Measurements from ENCODE around the gene FARSB.

Gene FARSB

DNA sequence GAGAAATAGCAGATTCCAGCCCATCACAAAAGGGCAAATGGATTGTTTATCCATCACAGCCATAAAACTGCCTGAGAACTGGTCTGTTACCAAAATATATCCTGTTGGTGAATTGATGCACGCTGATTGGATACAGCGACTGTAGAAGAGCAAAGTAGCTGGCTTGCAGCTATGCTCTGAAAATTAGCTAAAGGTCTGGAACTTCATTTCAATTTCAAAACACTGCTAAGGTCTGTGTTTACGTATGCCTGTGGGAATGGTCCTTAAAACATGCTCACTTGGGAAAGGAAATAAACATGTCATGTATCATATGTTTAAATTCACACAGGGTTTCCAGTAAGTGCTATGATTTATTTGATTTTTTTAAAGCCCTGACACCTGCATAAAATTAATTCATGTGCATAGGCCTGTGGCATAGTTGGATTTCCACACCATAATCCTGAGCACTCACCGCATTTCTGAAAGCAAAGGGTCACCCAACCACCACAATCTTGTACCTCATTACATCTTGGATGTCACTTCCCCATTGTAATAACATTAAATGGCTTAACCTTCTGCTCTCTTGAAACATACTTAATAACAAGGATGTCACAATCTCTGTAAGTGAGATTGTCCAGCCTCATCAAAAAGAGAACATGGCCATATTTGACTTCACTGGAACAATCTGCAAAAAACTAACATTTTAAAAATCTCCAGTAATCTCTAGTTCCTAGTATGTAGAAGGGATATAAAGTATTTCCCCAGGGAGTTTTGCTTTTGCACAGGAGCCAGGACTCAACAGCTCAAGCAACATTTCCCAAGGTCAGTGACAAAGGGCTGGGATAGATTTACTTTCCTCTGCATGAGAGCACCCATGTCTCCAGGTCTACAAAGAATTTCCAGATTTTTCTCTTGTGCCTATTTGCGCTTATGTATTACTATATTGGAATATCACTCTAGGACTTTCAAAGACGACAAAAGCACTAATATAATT is 109.8 kb downstream of the FARSB start:
- no peak for DNase-seq

DNA sequence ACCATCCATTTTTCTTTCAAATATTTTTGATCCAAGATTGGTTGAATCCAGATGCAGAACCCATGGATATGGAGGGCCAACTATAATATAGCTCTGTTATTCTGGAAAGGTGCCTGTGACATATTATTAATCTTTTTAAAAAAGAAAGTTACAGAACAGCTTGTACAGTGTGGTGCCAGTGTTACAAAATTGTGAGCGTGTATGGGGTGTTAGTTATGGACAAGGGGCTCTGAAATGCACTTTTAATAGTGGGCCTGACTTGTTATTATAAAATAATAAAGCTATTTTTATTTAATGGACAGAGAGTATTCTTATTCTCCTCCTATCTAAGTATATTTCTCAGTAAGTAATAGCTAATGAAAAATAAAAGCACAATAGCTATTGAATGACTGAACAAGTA is 111.2 kb downstream of the FARSB start:
- DNase-seq, result no peak

DNA sequence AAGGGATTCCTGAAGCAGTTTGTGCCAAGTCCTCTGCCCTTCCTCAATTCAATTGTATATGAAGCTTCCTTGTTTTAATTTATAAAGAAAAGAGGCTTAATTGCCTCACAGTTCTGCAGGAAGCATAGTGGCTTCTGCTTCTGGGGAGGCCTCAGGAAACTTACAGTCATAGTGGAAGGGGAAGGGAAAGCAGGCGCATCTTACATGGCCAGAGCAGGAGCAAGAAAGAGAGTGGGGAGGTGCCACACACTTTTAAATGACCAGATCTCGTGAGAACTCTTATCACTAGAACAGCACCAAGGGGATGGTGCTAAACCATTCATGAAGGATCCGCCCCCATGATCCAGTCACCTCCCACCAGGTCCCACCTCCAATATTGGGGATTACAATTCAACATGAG is 117.4 kb downstream of the FARSB start:
- DNase-seq, result no peak

DNA sequence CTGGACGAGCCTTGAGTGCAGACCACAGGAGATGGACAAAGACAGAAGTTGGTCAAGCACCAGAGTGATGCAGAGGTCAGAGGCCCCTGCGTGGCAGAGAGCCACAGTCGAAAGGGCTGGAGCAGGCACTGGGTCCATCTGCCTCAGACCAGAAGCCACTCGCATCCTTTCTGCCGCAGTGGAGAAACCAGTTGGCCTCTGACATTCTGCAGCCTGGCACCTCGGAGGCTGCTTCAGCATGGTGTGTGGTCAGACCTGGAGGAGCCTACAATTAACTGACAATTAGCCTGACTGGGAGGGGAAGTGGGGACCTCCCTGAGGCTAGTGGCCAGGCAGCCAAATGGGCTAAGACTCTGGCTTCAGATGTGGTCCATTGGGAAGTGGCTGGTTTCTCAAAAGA is 120.4 kb downstream of the FARSB start:
- DNase-seq, result no peak

DNA sequence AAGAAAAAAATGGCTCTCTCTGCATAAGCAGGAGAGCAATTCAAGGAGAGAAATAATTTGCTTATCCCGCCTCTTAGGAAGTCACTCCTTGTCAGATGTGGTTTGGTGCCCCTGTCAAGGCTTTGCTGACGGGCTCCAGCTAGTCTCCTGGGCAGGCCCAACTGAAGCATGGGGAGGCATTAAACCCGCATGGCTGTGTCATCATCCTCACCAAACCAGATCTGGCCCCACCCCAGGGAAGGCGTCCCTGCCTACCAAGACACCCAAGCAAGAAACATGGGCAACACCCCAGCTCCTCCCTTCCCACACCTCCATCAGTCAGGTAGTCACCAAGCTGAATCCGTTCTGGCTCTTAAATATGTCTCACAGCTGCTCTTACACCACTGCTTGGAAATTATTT is 123.6 kb downstream of the FARSB start:
- no peak for DNase-seq

DNA sequence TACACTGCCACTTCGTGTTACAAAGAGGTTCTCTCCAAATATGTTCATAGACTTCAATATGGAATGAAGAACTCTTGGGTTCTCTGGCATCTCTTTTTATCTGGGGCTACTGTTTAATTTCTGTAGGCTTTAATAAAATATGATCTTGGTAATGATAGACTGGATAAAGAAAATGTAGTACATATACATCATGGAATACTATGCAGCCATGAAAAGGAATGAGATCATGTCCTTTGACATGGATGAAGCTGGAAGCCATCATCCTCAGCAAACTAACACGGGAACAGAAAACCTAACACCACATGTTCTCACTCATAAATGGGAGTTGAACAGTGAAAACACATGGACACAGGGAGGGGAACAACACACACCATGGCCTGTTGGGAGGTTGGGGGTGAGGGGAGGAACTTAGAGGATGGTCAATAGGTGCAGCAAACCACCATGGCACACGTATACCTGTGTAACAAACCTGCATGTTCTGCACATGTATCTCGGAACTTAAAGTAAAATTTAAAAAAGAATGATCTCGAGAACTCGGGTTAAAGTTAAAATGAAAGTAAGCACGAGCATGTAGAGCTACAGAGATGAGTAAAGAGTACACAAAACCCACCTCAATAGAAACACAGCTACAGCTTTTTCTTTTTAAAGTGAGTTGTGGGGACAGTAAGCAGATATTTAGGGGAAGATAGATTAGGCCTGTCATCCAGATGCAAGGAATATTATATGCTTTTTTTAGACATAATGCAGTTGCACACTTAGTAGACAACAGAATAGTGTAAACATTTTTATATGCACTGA is 129.2 kb downstream of the FARSB start:
- DNase-seq, result no peak

DNA sequence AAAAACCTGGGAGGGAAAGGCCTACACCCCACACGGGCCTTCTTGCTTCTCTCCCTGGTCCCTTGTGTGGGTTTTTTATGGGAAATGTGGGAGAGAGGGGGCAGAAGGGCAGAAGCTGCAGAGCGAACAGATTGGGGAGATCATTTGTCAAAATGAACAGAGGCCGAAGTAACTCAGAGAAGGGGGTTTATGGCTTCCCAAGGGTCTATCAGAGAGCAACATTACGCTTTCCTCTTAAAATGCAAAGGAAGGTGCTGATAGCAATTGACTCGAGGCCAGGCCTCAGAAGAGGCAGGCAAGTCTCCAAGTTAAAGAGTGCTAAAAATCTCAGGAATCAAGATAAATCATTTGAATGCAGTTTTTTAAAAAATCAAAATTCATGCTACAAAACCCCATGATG is 130.1 kb downstream of the FARSB start:
- no peak for DNase-seq

DNA sequence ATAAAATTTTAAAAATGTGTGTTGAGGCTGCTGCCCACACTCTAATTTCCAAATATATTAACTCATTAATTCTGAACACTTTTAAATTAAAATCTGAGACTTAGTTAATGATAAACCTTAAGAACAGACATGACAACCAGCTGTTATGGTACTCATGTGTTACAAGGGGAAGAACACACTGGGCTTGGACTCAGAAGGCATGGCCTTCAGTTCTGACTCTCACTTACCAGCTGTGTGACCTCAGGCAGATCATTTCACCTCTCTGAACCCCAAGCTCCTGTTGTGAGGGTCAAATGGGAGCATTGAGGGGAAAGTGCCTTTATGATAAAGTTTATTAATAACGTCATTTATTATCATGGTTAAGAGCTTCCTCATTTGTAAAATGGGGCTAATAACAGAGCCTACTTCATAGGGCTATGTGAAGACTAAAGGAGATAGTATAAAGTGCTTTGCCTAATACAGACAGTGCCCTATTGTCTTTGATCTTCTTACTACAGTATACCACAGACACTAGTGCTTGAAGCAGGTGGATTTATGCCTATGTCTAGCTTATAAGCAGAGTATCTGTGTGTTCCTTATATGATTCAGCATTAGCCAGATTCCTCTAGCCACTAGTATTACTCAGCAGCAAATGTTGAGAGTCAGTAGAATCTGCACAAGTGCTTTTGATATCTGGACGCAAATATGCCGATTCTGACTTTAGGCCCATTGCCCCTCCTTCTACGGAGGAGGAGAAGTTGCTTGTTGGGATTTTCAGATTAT is 131.9 kb downstream of the FARSB start:
- DNase-seq, result no peak

DNA sequence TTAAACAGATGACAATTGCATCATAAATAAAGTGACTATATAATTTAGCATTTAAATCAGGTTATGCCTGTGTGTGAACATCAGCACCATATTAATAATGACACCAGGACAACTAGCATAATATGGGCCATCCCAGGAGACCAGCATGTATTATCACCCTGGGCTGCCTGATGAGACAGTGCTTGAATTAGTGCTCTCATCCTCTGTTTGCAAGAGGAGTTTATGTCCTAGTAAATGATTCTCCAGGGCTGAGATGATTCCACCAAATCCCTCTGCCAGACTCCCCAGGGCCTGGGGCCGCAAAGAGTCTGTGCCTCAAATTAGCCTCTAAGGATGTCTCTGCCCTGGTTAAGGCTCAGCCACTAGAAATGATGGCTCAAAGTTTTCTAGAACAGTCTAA is 133.8 kb downstream of the FARSB start:
- DNase-seq, result no peak

DNA sequence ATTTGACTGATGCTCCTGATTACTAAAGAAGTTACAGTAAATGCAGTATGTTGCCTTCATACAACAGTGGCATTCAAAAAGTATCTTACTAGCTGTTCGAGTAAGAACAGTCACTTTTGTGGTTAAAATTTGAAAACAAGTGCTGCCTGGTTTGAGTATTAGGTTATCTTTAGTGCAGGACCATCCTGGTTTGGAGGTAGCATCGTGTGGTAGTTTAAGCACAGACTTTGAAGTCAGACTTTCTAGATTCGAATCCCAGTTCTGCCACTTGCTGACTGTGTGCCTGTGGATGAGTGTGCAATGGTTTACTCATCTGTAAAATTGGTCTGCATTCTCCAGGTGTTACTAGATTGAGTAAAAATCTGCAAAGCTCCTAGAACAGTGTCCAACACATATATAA is 134.8 kb downstream of the FARSB start:
- DNase-seq, result no peak

Measured in NCI-H526 treated with DMSO at 0.1 percent for 48 hours (cell line).